ENCODE data around the gene STOML1. TPM values are rescaled to one million over a fixed set of nuclear protein-coding genes. Genes with fewer than 3 reads are reported as not detected.

STOML1 gene, protein sequence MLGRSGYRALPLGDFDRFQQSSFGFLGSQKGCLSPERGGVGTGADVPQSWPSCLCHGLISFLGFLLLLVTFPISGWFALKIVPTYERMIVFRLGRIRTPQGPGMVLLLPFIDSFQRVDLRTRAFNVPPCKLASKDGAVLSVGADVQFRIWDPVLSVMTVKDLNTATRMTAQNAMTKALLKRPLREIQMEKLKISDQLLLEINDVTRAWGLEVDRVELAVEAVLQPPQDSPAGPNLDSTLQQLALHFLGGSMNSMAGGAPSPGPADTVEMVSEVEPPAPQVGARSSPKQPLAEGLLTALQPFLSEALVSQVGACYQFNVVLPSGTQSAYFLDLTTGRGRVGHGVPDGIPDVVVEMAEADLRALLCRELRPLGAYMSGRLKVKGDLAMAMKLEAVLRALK
- total RNA-seq (10 to 100 TPM; 13.2 to 13.3 TPM), polyA plus RNA-seq (8.6 TPM)

DNA sequence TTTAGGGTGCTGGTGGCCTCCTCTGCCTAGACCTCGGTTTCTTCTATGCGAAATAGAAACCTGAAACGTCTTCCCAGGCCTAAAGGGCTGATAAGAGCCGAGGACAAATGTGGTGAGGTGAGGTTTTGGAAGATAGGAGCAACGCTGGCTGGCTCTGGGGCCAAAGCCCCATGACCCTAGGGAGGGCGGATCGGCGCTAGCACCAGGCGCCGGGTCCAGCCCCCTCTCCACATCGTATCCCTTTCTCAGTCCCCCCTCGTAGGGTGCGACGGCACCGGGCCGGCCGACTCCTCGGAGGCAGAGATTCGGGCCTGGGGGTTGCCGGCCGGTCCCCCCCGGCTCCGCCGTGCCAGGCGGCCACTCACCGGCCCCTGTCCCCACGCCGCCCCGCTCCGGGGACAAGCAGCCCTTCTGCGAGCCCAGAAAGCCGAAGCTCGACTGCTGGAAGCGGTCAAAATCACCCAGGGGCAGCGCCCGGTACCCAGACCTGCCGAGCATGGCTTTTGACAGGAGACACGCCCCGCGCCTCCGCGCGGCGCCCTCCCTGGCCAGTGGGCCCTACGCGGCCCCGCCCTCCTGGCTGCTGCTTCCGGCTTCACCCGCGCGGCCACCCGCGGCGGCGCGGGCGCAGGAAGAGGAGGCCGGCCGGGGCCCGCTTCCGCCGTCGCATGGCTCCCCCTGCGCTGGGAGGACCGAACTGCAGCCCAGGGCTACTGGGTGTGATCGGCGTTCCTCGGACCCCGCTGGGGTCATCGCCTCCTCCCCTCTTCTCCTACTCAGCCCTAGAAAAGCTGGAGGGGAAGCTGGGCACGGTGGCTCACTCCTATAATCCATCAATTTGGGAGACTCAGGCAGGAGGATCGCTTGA, at the start of gene STOML1:
Gene STOML1, minus strand, starts transcription at position 570 of the 868 bp plus-strand sequence. Its CDS starts 72 bp downstream, at position 498.
- H3K9me3 Mint-ChIP-seq = no peaks in the 10 kb centered on the region
- peak; percentile 89 to 94 (median 91) for DNase-seq
- peaks cover 36 to 50% (median 45%) of the 10 kb centered on the region in 3 donors for H3K4me1 Mint-ChIP-seq
- peak within 1 kb of the TSS; percentile 77 to 92 (median 79) for H3K4me3 Mint-ChIP-seq
- peak within 1 kb of the TSS; percentile 67 for H3K27ac ChIP-seq (ENCODE audit: low read depth, low read length)
- H3K4me3 ChIP-seq (ENCODE audit: low read length) = peak within 1 kb of the TSS; percentile 69
- H3K27me3 ChIP-seq (ENCODE audit: insufficient read depth, low read length, poor library complexity, severe bottlenecking) = no peaks in the 10 kb centered on the region
- POLR2A ChIA-PET = no interaction called here
- no peaks in the 10 kb centered on the region for H3K36me3 ChIP-seq (ENCODE audit: insufficient read depth, low read length)
- peaks cover 36% of the 10 kb centered on the region for H3K4me1 ChIP-seq (ENCODE audit: insufficient read depth, low read length)
- H3K27ac Mint-ChIP-seq = peak within 1 kb of the TSS in 7 of 8 donors; percentile 50 to 96 (median 68)
- H3K9me3 ChIP-seq (ENCODE audit: low read length) = no peaks in the 10 kb centered on the region
- peaks cover 0 to 20% (median 4%) of the 10 kb centered on the region in 3 donors for H3K36me3 Mint-ChIP-seq
- CTCF ChIA-PET = interaction anchor here (0.9 to 6.3 kb wide), 8 partner anchors 9 to 57 kb away, joined by 3 to 34 read pairs (median 4); no protein-coding TSS in a partner anchor
- no peaks in the 10 kb centered on the region for H3K27me3 Mint-ChIP-seq

DNA sequence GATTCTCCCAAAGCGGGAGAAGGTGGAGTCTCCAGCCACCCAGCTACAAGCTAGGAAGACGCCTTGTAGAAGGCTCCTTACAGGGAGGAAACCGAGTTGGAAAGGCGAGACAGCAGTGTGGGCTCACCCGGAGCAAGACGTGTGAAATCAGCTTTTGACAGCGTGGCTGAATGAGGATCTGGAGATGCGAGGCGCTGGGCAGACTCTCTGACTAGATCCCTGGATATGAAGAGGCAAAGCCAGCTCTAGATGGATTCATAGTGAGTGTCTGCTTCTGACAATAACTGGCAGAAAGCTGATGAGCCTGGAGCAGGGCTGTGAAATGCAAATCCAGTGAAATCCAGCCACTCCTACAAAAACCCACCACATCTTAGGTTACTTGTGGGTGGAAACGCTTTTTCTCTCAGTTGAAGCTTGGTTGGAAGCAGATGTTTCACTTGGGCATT, 49.2 kb upstream of the STOML1 start:
- no peak for DNase-seq
- CTCF ChIA-PET = interaction anchor here (0.7 kb wide), 1 partner anchor 113 kb away, joined by 3 read pairs; no protein-coding TSS in a partner anchor
- Mint-ChIP-seq H3K36me3 (peaks cover 0 to 64% (median 2%) of the 10 kb centered on the region in 3 donors), H3K4me1 (no peaks in the 10 kb centered on the region), H3K27ac (peak overlapping the region in 3 of 8 donors; percentile 29 to 70 (median 51)), H3K27me3 (no peaks in the 10 kb centered on the region), H3K9me3 (no peaks in the 10 kb centered on the region), H3K4me3 (no peak overlapping the region)
- Histone ChIP-seq H3K9me3 (ENCODE audit: low read length) (no peaks in the 10 kb centered on the region), H3K4me1 (ENCODE audit: insufficient read depth, low read length) (no peaks in the 10 kb centered on the region), H3K4me3 (ENCODE audit: low read length) (no peak overlapping the region), H3K36me3 (ENCODE audit: insufficient read depth, low read length) (peaks cover 8% of the 10 kb centered on the region), H3K27me3 (ENCODE audit: insufficient read depth, low read length, poor library complexity, severe bottlenecking) (no peaks in the 10 kb centered on the region), H3K27ac (ENCODE audit: low read depth, low read length) (no peak overlapping the region)
- POLR2A ChIA-PET = no interaction called here

DNA sequence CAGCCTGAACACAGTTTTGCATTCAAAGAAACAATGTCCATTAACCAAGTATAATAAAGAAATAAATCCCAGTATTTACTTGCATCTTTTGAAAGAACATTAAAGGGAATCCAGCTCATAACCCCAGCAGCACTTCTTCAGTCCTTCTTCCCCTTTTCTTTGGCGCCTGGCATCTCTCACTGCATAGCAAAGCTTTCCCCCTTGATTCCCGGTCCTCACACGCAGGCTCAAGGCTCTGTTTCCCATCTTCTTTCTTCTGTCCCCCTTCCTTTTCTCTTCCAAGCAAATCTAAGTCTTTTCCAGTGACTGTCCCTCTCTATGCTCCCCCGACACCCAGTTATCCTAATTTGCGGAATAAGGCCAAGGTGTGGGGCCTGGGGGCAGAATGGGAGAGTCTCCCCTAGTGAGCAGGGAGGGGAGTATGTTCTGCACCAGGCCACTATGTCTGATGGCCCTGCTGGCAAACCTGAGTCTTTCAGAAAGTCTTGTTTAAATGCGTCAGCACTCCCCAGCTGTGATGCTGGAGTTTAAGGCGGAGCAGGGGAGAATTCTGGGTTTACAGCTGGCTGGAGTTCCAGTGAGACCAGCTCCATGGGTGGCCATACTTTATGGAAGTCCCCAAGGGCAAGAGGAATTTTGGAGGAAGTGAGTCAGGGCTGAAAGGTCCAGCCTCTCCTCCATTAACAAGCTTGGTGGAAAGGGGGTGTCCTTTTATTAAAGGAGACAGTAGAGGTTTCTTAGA, 48.2 kb upstream of the STOML1 start:
- no peaks in the 10 kb centered on the region for H3K27me3 Mint-ChIP-seq
- no peak for DNase-seq
- no peak overlapping the region for H3K4me3 Mint-ChIP-seq
- H3K9me3 Mint-ChIP-seq = no peaks in the 10 kb centered on the region
- H3K27ac Mint-ChIP-seq = peak overlapping the region in 5 of 8 donors; percentile 44 to 65 (median 53)
- Histone ChIP-seq H3K9me3 (ENCODE audit: low read length) (no peaks in the 10 kb centered on the region), H3K4me1 (ENCODE audit: insufficient read depth, low read length) (no peaks in the 10 kb centered on the region), H3K36me3 (ENCODE audit: insufficient read depth, low read length) (peaks cover 10% of the 10 kb centered on the region), H3K27me3 (ENCODE audit: insufficient read depth, low read length, poor library complexity, severe bottlenecking) (no peaks in the 10 kb centered on the region), H3K27ac (ENCODE audit: low read depth, low read length) (no peak overlapping the region), H3K4me3 (ENCODE audit: low read length) (no peak overlapping the region)
- POLR2A ChIA-PET = no interaction called here
- no peaks in the 10 kb centered on the region for H3K4me1 Mint-ChIP-seq
- H3K36me3 Mint-ChIP-seq = peaks cover 0 to 69% (median 2%) of the 10 kb centered on the region in 3 donors
- CTCF ChIA-PET = interaction anchor here (0.7 to 1.1 kb wide), 3 partner anchors 8 to 112 kb away, joined by 3 to 4 read pairs (median 3); no protein-coding TSS in a partner anchor

DNA sequence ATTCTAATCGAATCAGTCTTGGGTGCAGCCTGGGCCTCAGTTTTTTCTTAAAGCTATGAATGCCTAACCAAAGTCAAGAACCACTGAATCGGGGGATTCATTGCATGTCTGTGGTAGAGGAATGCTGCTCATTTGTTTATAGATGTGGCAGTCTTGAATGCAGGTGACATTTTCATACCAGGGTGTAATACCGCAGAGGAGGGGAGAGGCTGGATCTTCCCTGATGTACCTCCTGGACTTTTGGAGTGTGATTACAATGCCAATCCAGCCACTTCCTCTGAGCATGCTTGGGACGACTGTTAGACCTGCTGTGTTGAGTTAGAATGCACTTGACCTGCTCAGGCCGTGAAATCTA, 47.5 kb upstream of the STOML1 start:
- Mint-ChIP-seq H3K27me3 (no peaks in the 10 kb centered on the region), H3K36me3 (peaks cover 0 to 70% (median 2%) of the 10 kb centered on the region in 3 donors), H3K27ac (peak overlapping the region in 3 of 8 donors; percentile 23 to 44 (median 44)), H3K4me3 (no peak overlapping the region), H3K9me3 (no peaks in the 10 kb centered on the region), H3K4me1 (no peaks in the 10 kb centered on the region)
- POLR2A ChIA-PET = no interaction called here
- H3K36me3 ChIP-seq (ENCODE audit: insufficient read depth, low read length) = peaks cover 10% of the 10 kb centered on the region
- H3K27ac ChIP-seq (ENCODE audit: low read depth, low read length) = no peak overlapping the region
- no peaks in the 10 kb centered on the region for H3K27me3 ChIP-seq (ENCODE audit: insufficient read depth, low read length, poor library complexity, severe bottlenecking)
- no peaks in the 10 kb centered on the region for H3K9me3 ChIP-seq (ENCODE audit: low read length)
- CTCF ChIA-PET = no interaction called here
- no peak for DNase-seq
- no peak overlapping the region for H3K4me3 ChIP-seq (ENCODE audit: low read length)
- H3K4me1 ChIP-seq (ENCODE audit: insufficient read depth, low read length) = no peaks in the 10 kb centered on the region

DNA sequence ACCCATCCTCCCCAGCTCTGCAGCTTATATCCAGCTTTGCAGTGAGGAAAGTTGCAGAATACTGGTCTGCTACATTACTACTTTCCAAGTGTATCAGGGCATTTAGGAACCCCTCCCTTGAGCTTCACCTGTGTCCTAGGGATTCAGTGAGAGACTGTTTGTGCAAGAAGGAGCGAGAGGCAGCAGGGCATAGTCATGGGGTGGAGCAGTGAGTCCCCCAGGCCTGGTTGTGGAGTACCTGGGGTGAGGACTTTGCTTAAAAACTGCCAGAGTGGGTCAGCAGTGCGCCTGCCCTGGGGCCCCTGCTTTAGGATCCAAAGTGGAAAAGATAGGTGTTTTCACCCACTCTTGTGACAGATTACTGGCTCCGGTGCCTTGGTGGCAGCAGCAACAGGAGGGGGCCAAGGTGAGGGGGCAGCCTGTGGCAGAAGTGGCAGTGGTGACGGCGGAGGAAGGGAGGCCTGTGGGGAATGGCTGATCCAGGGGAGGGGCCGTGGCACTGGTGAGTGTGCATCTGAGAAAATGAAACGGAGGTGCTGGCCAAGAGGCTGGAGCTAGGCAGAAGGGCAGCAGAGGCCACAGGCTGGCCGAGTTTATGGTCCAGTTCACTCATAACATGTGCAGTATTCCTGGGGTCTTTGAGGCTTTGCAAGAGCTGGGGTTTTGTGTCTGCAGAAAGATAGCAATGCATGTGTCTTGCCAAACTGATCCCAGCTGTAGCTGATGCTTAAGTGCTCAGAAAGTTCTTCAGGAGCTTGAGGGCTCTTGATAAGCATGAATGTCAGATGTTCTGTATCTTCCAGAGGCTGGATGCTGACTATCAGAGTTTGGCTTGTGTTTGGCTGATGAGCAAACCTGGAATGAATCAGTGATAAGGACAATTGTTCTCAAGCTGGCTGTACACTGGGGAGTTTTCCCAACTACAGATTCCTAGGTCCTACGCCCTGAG, 46.9 kb upstream of the STOML1 start:
- POLR2A ChIA-PET = no interaction called here
- H3K4me1 Mint-ChIP-seq = no peaks in the 10 kb centered on the region

DNA sequence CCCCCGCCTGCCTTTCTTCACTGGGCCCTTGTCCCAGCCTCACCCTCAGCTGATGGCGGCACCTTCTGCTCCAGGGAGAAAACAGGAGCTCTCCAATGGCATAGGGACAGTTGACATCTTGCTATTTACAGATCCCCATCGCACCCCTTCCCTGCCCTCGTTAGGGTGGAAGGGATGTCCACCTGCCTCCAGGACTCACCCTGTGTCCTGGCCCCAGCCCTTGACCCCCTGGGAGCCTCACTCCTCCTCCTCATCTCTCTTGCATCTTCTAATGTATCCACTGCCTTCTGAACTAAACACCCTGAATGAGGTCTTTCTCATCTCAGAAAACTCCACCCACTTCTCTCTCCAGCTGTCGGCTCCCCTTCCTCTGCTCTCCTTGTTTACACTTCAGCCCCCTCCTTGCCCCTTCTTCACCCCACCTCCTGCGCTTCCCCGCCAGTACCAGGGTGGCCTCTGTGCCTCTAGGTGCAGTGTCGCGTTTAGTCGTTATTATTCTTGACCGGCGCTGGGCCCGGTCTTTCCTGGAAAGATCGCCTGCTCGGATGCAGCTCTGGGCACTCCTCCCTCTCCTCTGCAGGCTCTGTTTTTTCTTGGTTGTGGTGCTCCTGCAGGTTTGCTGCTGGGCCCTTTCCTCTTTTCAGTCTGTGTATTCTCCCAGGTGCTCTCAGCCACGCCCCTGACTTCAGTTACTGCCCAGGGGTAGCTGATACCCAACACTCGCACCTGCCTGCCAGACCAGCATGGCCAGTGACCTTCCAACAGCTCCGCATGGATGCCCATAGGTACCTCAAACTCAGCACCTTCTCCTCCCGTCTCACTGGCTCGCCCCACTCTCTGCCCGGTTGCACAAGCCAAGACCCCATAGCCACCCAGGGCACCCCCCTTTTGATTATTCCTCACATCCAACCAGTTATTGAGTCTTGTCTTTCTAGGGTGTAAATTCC, 45.3 kb upstream of the STOML1 start:
- H3K27ac Mint-ChIP-seq = peak overlapping the region in 3 of 8 donors; percentile 33 to 72 (median 39)
- H3K27me3 Mint-ChIP-seq = no peaks in the 10 kb centered on the region
- POLR2A ChIA-PET = no interaction called here
- H3K4me1 Mint-ChIP-seq = no peaks in the 10 kb centered on the region
- CTCF ChIA-PET = interaction anchor here (0.8 to 1.1 kb wide), 2 partner anchors 10 to 64 kb away, joined by 3 read pairs; no protein-coding TSS in a partner anchor
- H3K36me3 ChIP-seq (ENCODE audit: insufficient read depth, low read length) = peaks cover 26% of the 10 kb centered on the region
- H3K4me3 ChIP-seq (ENCODE audit: low read length) = no peak overlapping the region
- no peaks in the 10 kb centered on the region for H3K9me3 ChIP-seq (ENCODE audit: low read length)
- no peaks in the 10 kb centered on the region for H3K4me1 ChIP-seq (ENCODE audit: insufficient read depth, low read length)
- peaks cover 0 to 70% (median 8%) of the 10 kb centered on the region in 3 donors for H3K36me3 Mint-ChIP-seq
- H3K27me3 ChIP-seq (ENCODE audit: insufficient read depth, low read length, poor library complexity, severe bottlenecking) = no peaks in the 10 kb centered on the region
- H3K4me3 Mint-ChIP-seq = no peak overlapping the region
- no peaks in the 10 kb centered on the region for H3K9me3 Mint-ChIP-seq
- H3K27ac ChIP-seq (ENCODE audit: low read depth, low read length) = no peak overlapping the region
- DNase-seq = no peak

More for the DNA sequence above, 46.9 kb upstream of the STOML1 start:
- Histone ChIP-seq H3K36me3 (ENCODE audit: insufficient read depth, low read length) (peaks cover 13% of the 10 kb centered on the region), H3K4me1 (ENCODE audit: insufficient read depth, low read length) (no peaks in the 10 kb centered on the region), H3K27me3 (ENCODE audit: insufficient read depth, low read length, poor library complexity, severe bottlenecking) (no peaks in the 10 kb centered on the region), H3K9me3 (ENCODE audit: low read length) (no peaks in the 10 kb centered on the region), H3K27ac (ENCODE audit: low read depth, low read length) (no peak overlapping the region), H3K4me3 (ENCODE audit: low read length) (no peak overlapping the region)
- H3K9me3 Mint-ChIP-seq = no peaks in the 10 kb centered on the region
- H3K36me3 Mint-ChIP-seq = peaks cover 0 to 73% (median 6%) of the 10 kb centered on the region in 3 donors
- CTCF ChIA-PET = interaction anchor here (0.8 to 1.1 kb wide), 2 partner anchors 9 to 66 kb away, joined by 3 read pairs; no protein-coding TSS in a partner anchor
- H3K4me3 Mint-ChIP-seq = no peak overlapping the region
- peak overlapping the region in 5 of 8 donors; percentile 17 to 52 (median 48) for H3K27ac Mint-ChIP-seq
- no peaks in the 10 kb centered on the region for H3K27me3 Mint-ChIP-seq
- DNase-seq = no peak
